GM12878 (cell line): ENCODE results near the gene LMBRD1. TPM values are rescaled to one million over a fixed set of nuclear protein-coding genes. Genes with fewer than 3 reads are reported as not detected.

ENCODE experiments used
- BCL3 ChIP-seq: IDR thresholded peaks from 2 replicates; pipeline ENCODE4 v1.6.1; 2011; ENCODE audit warnings: borderline replicate concordance, low read depth, mild to moderate bottlenecking, moderate library complexity, low read length; ENCODE audit not compliant: insufficient read depth, poor library complexity, severe bottlenecking
- BRCA1 ChIP-seq: IDR thresholded peaks from 2 replicates; pipeline ENCODE4 v1.6.1; 2011; ENCODE audit warnings: low read depth, low read length, improper control_type of control experiment
- CBFB ChIP-seq: IDR thresholded peaks from 2 replicates; pipeline ENCODE4 v1.6.1; 2016; ENCODE audit warnings: antibody characterized with exemption, low read depth
- CEBPZ ChIP-seq: fragments of 150-350 bp; IDR thresholded peaks from 2 replicates; pipeline ENCODE4 v1.6.1; 2016; ENCODE audit warnings: low read depth, low read length
- CREB1 ChIP-seq: IDR thresholded peaks from 2 replicates; pipeline ENCODE4 v1.6.1; 2012; ENCODE audit warnings: low read depth, mild to moderate bottlenecking, inconsistent platforms
- E4F1 ChIP-seq: fragments of 450-650 bp; IDR thresholded peaks from 2 replicates; pipeline ENCODE4 v1.6.1; 2018; ENCODE audit warnings: borderline replicate concordance, mild to moderate bottlenecking; ENCODE audit not compliant: partially characterized antibody
- EGR1 ChIP-seq, 2 experiments: IDR thresholded peaks; 1 replicate in 1 of 2; 2 replicates in 1 of 2; pipeline ENCODE4 v1.6.1; 2011 to 2012; ENCODE audit warnings: low read depth in 2 of 2, low read length in 2 of 2, borderline replicate concordance in 1 of 2, mild to moderate bottlenecking in 1 of 2, moderate library complexity in 1 of 2
- ELK1 ChIP-seq: IDR thresholded peaks from 2 replicates; pipeline ENCODE4 v1.6.1; 2012; ENCODE audit warnings: low read depth, low read length, improper control_type of control experiment
- GATAD2B ChIP-seq: fragments of 450-650 bp; conservative IDR thresholded peaks from 2 replicates; pipeline ENCODE4 v1.6.1; 2017; ENCODE audit warnings: low read depth, mild to moderate bottlenecking, moderate library complexity
- LARP7 ChIP-seq: fragments of 450-650 bp; IDR thresholded peaks from 2 replicates; pipeline ENCODE4 v1.6.1; 2017; ENCODE audit warnings: mild to moderate bottlenecking
- MXI1 ChIP-seq: fragments of 150-350 bp; IDR thresholded peaks from 2 replicates; pipeline ENCODE4 v1.6.1; 2011; ENCODE audit warnings: low read depth, mild to moderate bottlenecking, inconsistent platforms, low read length, improper control_type of control experiment
- PML ChIP-seq: IDR thresholded peaks from 2 replicates; pipeline ENCODE4 v1.6.1; 2012; ENCODE audit warnings: low read length, inconsistent platforms
- POLR2AphosphoS2 ChIP-seq: IDR thresholded peaks from 2 replicates; pipeline ENCODE4 v1.6.1; 2011; ENCODE audit warnings: low read depth, mild to moderate bottlenecking, low read length, improper control_type of control experiment, moderate library complexity
- RELA ChIP-seq: fragments of 450-650 bp; IDR thresholded peaks from 2 replicates; pipeline ENCODE4 v1.8.0; 2014; ENCODE audit warnings: borderline replicate concordance; ENCODE audit not compliant: partially characterized antibody
- SIN3A ChIP-seq: IDR thresholded peaks from 2 replicates; pipeline ENCODE4 v1.6.1; 2012; ENCODE audit warnings: low read depth, low read length, improper control_type of control experiment
- SIX5 ChIP-seq: IDR thresholded peaks from 2 replicates; pipeline ENCODE4 v1.6.1; 2011; ENCODE audit warnings: mild to moderate bottlenecking, low read depth, low read length, moderate library complexity; ENCODE audit not compliant: severe bottlenecking
- SMAD5 ChIP-seq: IDR thresholded peaks from 2 replicates; pipeline ENCODE4 v1.6.1; 2016; ENCODE audit warnings: antibody characterized with exemption, low read depth
- SMC3 ChIP-seq: IDR thresholded peaks from 2 replicates; pipeline ENCODE4 v1.6.1; 2011; ENCODE audit warnings: low read length, improper control_type of control experiment, borderline replicate concordance
- SREBF2 ChIP-seq: IDR thresholded peaks from 2 replicates; pipeline ENCODE4 v1.6.1; 2012; ENCODE audit warnings: mild to moderate bottlenecking, low read length
- STAT1 ChIP-seq: fragments of 450-650 bp; conservative IDR thresholded peaks from 2 replicates; pipeline ENCODE4 v1.6.1; 2014; ENCODE audit warnings: antibody characterized with exemption, mild to moderate bottlenecking
- YBX1 ChIP-seq: fragments of 450-650 bp; IDR thresholded peaks from 2 replicates; pipeline ENCODE4 v1.6.1; 2016; ENCODE audit warnings: antibody characterized with exemption
- ZBED1 ChIP-seq: IDR thresholded peaks from 2 replicates; pipeline ENCODE4 v1.6.1; 2016; ENCODE audit warnings: borderline replicate concordance
- ZNF24 ChIP-seq: fragments of 450-650 bp; IDR thresholded peaks from 2 replicates; pipeline ENCODE4 v1.6.1; 2017; ENCODE audit warnings: antibody characterized with exemption, mild to moderate bottlenecking
- polyA plus RNA-seq, 11 experiments: library from polyadenylated mRNA; depleted of rRNA in 4 of 11; unstranded in 6 of 11; stranded (reverse) in 5 of 11; fragments of >200 nt; fragmentation: Nextera tagmentation in 4 of 11; fragmentation: Illumina TruSeq in 1 of 11; extraction: Ambion mirVana in 4 of 11; extraction: Trizol in 1 of 11; gene quantifications; 1 replicate in 1 of 11; 2 replicates in 10 of 11; pipeline versions ENCODE4 v1.2.1 to v1.2.3, GENCODE V29; 2011 to 2016; ENCODE audit warnings: inconsistent platforms in 2 of 11, missing spikeins in 2 of 11, low read depth in 1 of 11
- total RNA-seq, 4 experiments: library from RNA; depleted of rRNA in 3 of 4; stranded (reverse); fragments of >200 nt in 3 of 4; fragmentation: Illumina TruSeq in 1 of 4; extraction: Trizol in 1 of 4; gene quantifications; 2 replicates each; pipeline versions ENCODE4 v1.2.1 to v1.2.3, GENCODE V29; 2013 to 2021

LMBRD1 gene
- total and polyA plus RNA-seq, 10 of the 15 experiments (the other 5 are each of a cell fraction or from before 2014, with no cell fraction given) = 20.0 to 82.1 (median 27.2) TPM

- no peak; the same call in 1 of the 2 replicates for TF ChIP-seq GATAD2B
- TF ChIP-seq ZBED1 = no peak
- no peak for TF ChIP-seq PML
- TF ChIP-seq SIN3A = no peak
- no peak for TF ChIP-seq POLR2AphosphoS2
- no peak for TF ChIP-seq BCL3
- no peak for TF ChIP-seq RELA
- TF ChIP-seq MXI1 = no peak
- TF ChIP-seq BRCA1 = no peak
- no peak for TF ChIP-seq ZNF24
- no peak for TF ChIP-seq CEBPZ
- no peak for TF ChIP-seq SREBF2
- no peak for TF ChIP-seq SIX5
- TF ChIP-seq SMC3 = no peak
- no peak for TF ChIP-seq E4F1
- no peak for TF ChIP-seq STAT1
- TF ChIP-seq SMAD5 = no peak
- no peak for TF ChIP-seq YBX1
- no peak for TF ChIP-seq LARP7
- TF ChIP-seq CBFB = no peak
- TF ChIP-seq ELK1 = no peak
- TF ChIP-seq CREB1 = no peak
- no peak for TF ChIP-seq EGR1 (IDR thresholded peaks at IDR 0.05; ENCODE audit: borderline replicate concordance in 1 of 2, low read depth in 2 of 2, low read length in 2 of 2)
These were observed 16.7 kb upstream of the LMBRD1 start (continued) for GRCh38 chr6:69813508-69813907.
